BE2C (cell line): Measurements from ENCODE around the gene PRPF38A.

ENCODE experiments used
- DNase-seq: peaks from one replicate; pipeline ENCODE4 v3.0.0-alpha.2; 2020
- H3K27me3 ChIP-seq: fragments of 250-450 bp; sonication (Bioruptor Pico); 2 replicates; pipeline ENCODE4 v1.5.1; 2020; ENCODE audit warnings: mild to moderate bottlenecking
- H3K36me3 ChIP-seq: fragments of 250-450 bp; sonication (Bioruptor Pico); 2 replicates; pipeline ENCODE4 v1.5.1; 2020; ENCODE audit warnings: mild to moderate bottlenecking
- H3K4me1 ChIP-seq: fragments of 250-450 bp; sonication (Bioruptor Pico); 2 replicates; pipeline ENCODE4 v1.5.1; 2020
- H3K4me3 ChIP-seq: 2 replicates; pipeline ENCODE4 v1.5.1; 2011; ENCODE audit warnings: low read depth, low read length
- H3K9me3 ChIP-seq: fragments of 250-450 bp; sonication (Bioruptor Pico); 2 replicates; pipeline ENCODE4 v1.5.1; 2020
- CTCF ChIP-seq: IDR thresholded peaks from 2 replicates; pipeline ENCODE4 v1.5.1; 2012; ENCODE audit warnings: mild to moderate bottlenecking, low read depth, low read length

The PRPF38A gene

GRCh38 chr1:52454779-52455178 is 50.4 kb downstream of the PRPF38A start:
- Histone ChIP-seq H3K9me3 (no peaks in the 10 kb centered on the region), H3K4me3 (no peak overlapping the region), H3K36me3 (no peaks in the 10 kb centered on the region), H3K4me1 (no peaks in the 10 kb centered on the region), H3K27me3 (no peaks in the 10 kb centered on the region)
- DNase-seq, result no peak
- TF ChIP-seq CTCF, result no peak

- H3K9me3 ChIP-seq, result no peaks in the 10 kb centered on the region
Observed at GRCh38 chr1:52455686-52456085, 51.3 kb downstream of the PRPF38A start.

GRCh38 chr1:52460694-52461093 is 56.3 kb downstream of the PRPF38A start:
- H3K4me1 ChIP-seq, result no peaks in the 10 kb centered on the region

More at GRCh38 chr1:52455686-52456085, 51.3 kb downstream of the PRPF38A start:
- Histone ChIP-seq H3K4me3 (no peak overlapping the region), H3K4me1 (no peaks in the 10 kb centered on the region), H3K27me3 (no peaks in the 10 kb centered on the region), H3K36me3 (no peaks in the 10 kb centered on the region)
- TF ChIP-seq CTCF, result no peak
- DNase-seq, result no peak

GRCh38 chr1:52461821-52462220 is 57.4 kb downstream of the PRPF38A start:
- Histone ChIP-seq H3K4me1 (no peaks in the 10 kb centered on the region), H3K9me3 (no peaks in the 10 kb centered on the region), H3K36me3 (no peaks in the 10 kb centered on the region), H3K4me3 (no peak overlapping the region), H3K27me3 (no peaks in the 10 kb centered on the region)
- TF ChIP-seq CTCF, result no peak
- DNase-seq, result no peak

More at GRCh38 chr1:52460694-52461093, 56.3 kb downstream of the PRPF38A start:
- Histone ChIP-seq H3K9me3 (no peaks in the 10 kb centered on the region), H3K27me3 (no peaks in the 10 kb centered on the region), H3K4me3 (no peak overlapping the region), H3K36me3 (no peaks in the 10 kb centered on the region)
- TF ChIP-seq CTCF, result no peak
- no peak for DNase-seq

GRCh38 chr1:52463891-52464290 is 59.5 kb downstream of the PRPF38A start:
- no peak for TF ChIP-seq CTCF
- H3K36me3 ChIP-seq, result no peaks in the 10 kb centered on the region
- no peaks in the 10 kb centered on the region for H3K27me3 ChIP-seq
- no peaks in the 10 kb centered on the region for H3K4me1 ChIP-seq
- H3K4me3 ChIP-seq, result no peak overlapping the region
- DNase-seq, result no peak
- no peaks in the 10 kb centered on the region for H3K9me3 ChIP-seq

- Histone ChIP-seq H3K9me3 (no peaks in the 10 kb centered on the region), H3K4me3 (no peak overlapping the region), H3K4me1 (no peaks in the 10 kb centered on the region), H3K36me3 (no peaks in the 10 kb centered on the region), H3K27me3 (no peaks in the 10 kb centered on the region)
- no peak for TF ChIP-seq CTCF
- DNase-seq, result no peak
Observed at GRCh38 chr1:52469108-52469507, 64.7 kb downstream of the PRPF38A start.
